ENCODE results near the gene SLC22A31.
"Not testable (repeated sequence)": the region's sequence is repeated elsewhere in the genome, so short reads cannot be mapped to it uniquely, and the experiment has no call there.

The SLC22A31 gene

GRCh38 chr16:89192956-89193575, 7.3 kb downstream of the SLC22A31 start:
- DNase-seq = peak in 1 of 2 donors; percentile 58

GRCh38 chr16:89192186-89192955, 8.0 kb downstream of the SLC22A31 start:
- peak in 1 of 2 donors; percentile 12 for DNase-seq

- no peak for DNase-seq
These were observed 8.5 kb downstream of the SLC22A31 start for GRCh38 chr16:89191901-89192185.

DNA sequence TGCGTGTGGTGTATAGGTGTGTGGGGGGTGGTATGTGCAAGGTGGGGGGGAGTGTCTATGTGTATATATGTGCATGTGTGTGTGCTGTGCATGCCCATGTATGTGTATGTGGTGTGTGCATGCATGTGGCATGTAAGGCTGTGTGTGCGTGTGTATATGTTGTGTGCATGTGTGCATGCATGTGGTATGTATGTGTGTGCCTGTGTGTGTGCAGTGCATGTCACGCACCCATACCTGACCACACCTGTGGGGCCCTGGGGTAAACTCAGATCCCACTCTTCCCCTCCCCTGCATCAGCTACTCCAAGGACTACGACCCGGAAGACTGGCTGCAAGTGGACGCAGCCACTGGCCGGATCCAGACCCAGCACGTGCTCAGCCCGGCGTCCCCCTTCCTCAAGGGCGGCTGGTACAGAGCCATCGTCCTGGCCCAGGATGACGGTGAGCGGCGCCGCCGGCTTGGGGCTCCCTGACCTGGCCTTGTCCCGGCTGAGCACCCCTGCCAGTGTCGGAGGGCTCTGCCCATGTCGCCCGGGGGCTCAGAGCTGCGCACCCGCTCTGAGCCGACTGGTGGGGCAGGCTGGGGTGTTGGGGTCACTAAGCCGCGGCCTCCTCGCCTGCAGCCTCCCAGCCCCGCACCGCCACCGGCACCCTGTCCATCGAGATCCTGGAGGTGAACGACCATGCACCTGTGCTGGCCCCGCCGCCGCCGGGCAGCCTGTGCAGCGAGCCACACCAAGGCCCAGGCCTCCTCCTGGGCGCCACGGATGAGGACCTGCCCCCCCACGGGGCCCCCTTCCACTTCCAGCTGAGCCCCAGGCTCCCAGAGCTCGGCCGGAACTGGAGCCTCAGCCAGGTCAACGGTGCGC, 9.1 kb downstream of the SLC22A31 start:
- no peak for DNase-seq

DNA sequence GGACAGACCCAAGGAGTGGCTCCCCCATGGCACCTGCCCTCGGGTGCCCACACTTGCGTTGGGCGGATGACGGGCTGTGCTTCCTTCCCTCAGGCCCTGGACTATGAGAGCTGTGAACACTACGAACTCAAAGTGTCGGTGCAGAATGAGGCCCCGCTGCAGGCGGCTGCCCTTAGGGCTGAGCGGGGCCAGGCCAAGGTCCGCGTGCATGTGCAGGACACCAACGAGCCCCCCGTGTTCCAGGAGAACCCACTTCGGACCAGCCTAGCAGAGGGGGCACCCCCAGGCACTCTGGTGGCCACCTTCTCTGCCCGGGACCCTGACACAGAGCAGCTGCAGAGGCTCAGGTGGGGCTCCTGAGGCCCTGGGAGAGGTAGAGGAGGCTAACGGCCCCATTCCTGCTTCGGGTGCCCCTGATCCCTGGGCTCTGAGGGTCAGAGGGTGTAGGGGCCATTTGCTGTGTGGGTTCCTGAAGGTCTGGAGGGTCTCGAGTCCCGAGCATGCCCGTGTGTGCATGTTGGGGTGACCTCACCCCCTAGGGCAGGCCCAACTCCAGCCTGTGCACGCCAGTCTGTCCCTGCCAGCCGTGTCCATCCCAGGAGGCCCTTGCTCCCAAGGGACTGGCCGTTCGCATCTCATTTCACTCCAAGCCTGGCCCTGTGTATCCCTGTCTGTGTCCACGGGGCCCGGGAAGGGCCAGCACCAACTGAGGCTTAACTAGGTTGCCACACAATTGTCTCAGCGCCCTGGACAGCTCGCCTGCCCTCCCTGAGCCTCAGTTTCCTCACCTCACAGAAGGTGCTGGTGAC, 10.0 kb downstream of the SLC22A31 start:
- no peak for DNase-seq

DNA sequence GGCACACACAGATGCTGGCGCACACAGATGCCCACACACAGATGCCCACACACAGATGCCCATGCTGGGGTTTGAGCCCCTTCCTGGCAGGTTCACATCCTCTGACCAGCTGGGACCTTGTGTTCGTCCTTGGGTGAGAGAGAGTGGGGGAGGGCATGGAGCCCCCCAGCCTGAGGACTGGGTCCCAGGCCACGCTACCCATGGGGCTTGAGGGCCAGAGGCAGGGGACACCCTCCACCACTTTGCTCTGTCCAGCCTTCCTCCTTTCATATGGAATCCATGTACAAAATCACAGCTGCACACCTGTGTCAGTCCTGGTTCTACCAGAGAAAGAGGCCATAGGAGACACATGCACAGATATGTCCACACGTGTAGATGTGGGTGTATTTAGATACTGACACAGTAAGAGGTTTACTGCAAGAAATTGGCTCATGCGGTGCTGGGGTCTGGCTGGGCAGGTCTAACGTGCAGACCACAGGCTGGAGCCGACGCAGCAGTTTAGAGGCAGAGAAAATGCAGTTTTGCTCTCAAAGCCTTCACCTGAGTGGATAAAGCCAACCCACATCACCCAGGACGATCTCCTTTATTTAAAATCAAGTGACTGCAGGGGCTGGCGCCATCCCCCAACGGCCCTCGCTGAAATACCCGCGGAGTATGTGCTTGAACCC, 10.8 kb downstream of the SLC22A31 start:
- no peak for DNase-seq

GRCh38 chr16:89188471-89189357, 11.6 kb downstream of the SLC22A31 start:
- DNase-seq = not testable (repeated sequence)

- DNase-seq = no peak
These were observed 12.5 kb downstream of the SLC22A31 start for GRCh38 chr16:89187770-89188392.

DNA sequence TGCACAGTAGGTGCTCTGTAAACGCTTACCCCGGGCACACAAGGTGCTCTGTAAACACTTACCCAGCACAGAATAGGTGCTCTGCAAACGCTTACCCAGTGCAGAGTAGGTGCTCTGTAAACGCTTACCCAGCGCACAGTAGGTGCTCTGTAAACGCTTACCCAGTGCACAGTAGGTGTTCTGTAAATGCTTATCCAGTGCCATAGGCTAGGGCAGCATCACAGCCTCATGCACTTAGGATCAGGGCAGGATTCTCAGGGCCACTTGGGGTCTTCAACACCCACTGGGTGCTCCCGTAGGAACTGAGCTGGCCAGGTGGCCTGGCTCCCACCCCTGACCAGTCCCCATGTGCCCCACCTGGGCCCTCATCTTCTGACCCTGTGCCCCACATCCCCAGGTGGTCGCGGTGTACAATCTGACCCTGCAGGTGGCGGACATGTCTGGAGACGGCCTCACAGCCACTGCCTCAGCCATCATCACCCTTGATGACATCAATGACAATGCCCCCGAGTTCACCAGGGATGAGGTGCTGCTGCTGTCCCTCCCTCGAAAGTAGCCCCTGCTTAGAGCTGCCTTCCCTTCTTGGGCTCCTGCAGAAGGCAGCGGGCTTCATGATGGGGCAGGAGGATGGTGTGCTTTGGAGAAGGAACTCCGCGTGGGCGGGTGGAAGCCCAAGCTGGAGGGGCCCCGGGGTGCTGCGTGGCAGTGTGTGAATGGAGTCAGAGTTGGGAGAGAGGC, 13.1 kb downstream of the SLC22A31 start:
- DNase-seq = peak in 1 of 2 donors; percentile 13

DNA sequence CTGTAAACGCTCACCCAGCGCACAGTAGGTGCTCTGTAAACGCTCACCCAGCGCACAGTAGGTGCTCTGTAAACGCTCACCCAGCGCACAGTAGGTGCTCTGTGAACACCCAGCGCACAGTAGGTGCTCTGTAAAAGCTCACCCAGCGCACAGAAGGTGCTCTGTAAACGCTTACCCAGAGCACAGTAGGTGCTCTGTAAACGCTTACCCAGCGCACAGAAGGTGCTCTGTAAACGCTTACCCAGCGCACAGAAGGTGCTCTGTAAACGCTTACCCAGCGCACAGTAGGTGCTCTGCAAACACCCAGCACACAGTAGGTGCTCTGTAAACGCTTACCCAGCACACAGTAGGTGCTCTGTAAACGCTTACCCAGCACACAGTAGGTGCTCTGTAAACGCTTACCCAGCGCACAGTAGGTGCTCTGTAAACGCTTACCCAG, 13.7 kb downstream of the SLC22A31 start:
- DNase-seq = not testable (repeated sequence)

DNA sequence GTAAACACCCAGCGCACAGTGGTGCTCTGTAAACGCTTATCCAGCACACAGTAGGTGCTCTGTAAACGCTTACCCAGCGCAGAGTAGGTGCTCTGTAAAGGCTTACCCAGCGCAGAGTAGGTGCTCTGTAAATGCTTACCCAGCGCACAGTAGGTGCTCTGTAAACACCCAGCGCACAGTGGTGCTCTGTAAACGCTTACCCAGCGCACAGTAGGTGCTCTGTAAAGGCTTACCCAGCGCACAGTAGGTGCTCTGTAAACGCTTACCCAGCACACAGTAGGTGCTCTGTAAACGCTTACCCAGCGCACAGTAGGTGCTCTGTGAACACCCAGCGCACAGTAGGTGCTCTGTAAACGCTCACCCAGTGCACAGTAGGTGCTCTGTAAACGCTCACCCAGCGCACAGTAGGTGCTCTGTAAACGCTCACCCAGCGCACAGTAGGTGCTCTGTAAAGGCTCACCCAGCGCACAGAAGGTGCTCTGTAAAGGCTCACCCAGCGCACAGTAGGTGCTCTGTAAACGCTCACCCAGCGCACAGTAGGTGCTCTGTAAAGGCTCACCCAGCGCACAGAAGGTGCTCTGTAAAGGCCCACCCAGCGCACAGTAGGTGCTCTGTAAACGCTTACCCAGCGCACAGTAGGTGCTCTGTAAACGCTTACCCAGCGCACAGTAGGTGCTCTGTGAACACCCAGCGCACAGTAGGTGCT, 14.3 kb downstream of the SLC22A31 start:
- DNase-seq = not testable (repeated sequence)

GRCh38 chr16:89184933-89185794, 15.2 kb downstream of the SLC22A31 start:
- DNase-seq = no peak

DNA sequence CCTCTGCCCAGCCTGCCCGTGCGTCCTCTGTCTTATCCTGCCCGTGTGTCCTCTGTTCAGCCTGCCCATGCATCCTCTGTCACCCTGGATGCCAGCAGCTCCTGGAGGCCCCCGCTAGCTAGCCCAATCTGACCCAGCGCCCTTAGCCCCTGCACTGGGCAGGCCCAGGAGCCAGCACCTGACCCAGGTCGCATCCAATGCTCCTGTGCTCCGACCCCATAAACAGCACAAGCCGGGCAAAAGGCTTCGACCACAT, 15.7 kb downstream of the SLC22A31 start:
- DNase-seq = no peak

DNA sequence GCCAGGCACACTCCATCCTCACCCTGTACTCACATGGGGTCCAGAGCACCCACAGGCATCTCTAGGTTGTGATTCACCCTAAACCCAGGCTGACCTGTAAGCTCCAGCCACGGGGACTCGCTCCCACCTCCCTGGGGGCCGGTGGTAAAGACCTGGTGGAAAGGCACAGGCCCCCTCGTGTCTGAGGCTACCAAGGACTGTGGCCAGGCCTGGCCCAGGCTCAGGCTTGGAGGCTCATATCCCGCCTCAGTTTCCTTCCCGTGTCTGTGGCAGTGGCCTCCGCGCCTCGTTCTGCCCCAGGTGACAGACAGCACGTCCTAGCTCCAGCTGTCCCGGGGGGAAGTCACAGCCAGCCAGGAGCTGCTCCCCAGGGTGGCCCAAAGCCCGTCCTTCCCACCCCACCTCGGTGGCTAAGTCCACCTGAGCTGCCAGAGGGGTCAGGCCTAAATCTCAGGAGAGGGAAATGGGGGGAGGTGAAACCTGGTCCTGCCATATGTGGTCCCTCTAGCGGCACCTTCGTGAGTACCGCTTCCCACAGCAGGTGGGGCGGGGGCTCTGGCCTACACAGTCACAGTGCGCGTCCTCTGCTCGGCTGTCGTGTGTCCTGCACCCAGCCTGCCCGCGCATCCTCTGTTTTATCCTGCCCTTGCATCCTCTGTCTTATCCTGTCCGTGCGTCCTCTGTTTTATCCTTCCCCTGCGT, 16.2 kb downstream of the SLC22A31 start:
- DNase-seq = no peak

DNA sequence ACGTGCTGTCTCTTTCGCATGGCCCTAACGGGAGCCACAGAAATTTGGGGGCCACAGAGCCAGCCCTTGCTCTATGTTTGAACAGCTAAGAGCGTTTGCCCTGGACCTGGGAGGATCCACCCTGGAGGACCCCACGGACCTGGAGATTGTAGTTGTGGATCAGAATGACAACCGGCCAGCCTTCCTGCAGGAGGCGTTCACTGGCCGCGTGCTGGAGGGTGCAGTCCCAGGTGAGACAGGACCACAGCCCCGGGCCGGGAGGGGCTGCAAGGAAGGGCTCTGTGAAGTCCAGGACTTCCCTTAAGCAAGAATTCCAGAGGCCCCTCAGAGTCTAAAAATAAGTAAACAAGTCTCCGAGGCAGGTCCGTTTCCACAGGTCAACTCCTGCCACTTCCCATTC, 16.9 kb downstream of the SLC22A31 start:
- no peak for DNase-seq

- DNase-seq = no peak
These were observed 20.6 kb downstream of the SLC22A31 start for GRCh38 chr16:89179656-89180315.

DNA sequence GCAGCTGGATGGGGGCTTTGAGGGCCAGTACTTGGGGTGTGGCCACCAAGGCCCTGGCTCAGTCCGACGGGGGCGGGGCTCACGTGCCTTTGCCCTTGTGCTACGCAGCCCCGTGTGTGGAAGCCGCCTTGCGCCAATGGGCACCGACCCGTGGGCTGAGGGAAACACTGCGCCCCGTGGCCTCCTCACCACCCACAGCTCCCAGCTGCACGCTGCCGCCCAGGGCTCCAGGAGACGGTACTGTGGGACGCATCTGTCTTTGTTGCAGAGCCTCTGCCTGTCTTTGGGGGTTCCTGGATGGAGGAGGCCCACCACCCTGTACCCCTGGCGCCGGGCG, 21.2 kb downstream of the SLC22A31 start:
- DNase-seq = no peak

Data from bone marrow (tissue), 2 donors.